Hepatocyte (in vitro differentiated cells): ENCODE data around the gene ALDOC. TPM values are rescaled to one million over a fixed set of nuclear protein-coding genes. Genes with fewer than 3 reads are reported as not detected.

ENCODE experiments used
- DNase-seq: peaks from one replicate; pipeline ENCODE4 v3.0.0-alpha.2; 2016; ENCODE audit warnings: low spot score
- H2AFZ ChIP-seq: fragments of 200-600 bp; sonication (generic); 2 replicates; pipeline ENCODE4 v1.6.0; 2016; ENCODE audit warnings: antibody characterized with exemption, mild to moderate bottlenecking
- H3K27ac ChIP-seq: fragments of 200-600 bp; sonication (generic); 2 replicates; pipeline ENCODE4 v1.5.1; 2016; ENCODE audit warnings: mild to moderate bottlenecking
- H3K27me3 ChIP-seq: fragments of 200-600 bp; sonication (generic); 2 replicates; pipeline ENCODE4 v1.6.1; 2016
- H3K36me3 ChIP-seq: fragments of 200-600 bp; sonication (generic); replicated peaks from 2 replicates; pipeline ENCODE4 v1.5.1; 2016; ENCODE audit warnings: low read depth; ENCODE audit not compliant: insufficient read depth
- H3K4me1 ChIP-seq: fragments of 200-600 bp; sonication (generic); 2 replicates; pipeline ENCODE4 v1.5.1; 2016; ENCODE audit warnings: mild to moderate bottlenecking, moderate library complexity; ENCODE audit not compliant: insufficient read depth
- H3K4me2 ChIP-seq: fragments of 200-600 bp; sonication (generic); 2 replicates; pipeline ENCODE4 v1.6.0; 2016
- H3K4me3 ChIP-seq: fragments of 200-600 bp; sonication (generic); 2 replicates; pipeline ENCODE4 v1.5.1; 2016; ENCODE audit warnings: mild to moderate bottlenecking
- H3K79me2 ChIP-seq: fragments of 200-600 bp; sonication (generic); 2 replicates; pipeline ENCODE4 v1.6.0; 2017; ENCODE audit warnings: mild to moderate bottlenecking
- H3K9me2 ChIP-seq: fragments of 200-600 bp; sonication (generic); replicated peaks from 2 replicates; pipeline ENCODE4 v1.6.0; 2017; ENCODE audit warnings: mild to moderate bottlenecking; ENCODE audit not compliant: insufficient read depth
- H3K9me3 ChIP-seq: fragments of 200-600 bp; sonication (generic); 2 replicates; pipeline ENCODE4 v1.5.1; 2016; ENCODE audit warnings: low read depth, mild to moderate bottlenecking
- H4K20me1 ChIP-seq: fragments of 200-600 bp; sonication (generic); 2 replicates; pipeline ENCODE4 v1.6.0; 2016; ENCODE audit warnings: mild to moderate bottlenecking; ENCODE audit not compliant: insufficient read depth, poor library complexity, severe bottlenecking
- EZH2 ChIP-seq: fragments of 200-600 bp; sonication (generic); IDR thresholded peaks from 2 replicates; pipeline ENCODE4 v1.6.1; 2016; ENCODE audit warnings: antibody characterized with exemption, mild to moderate bottlenecking, borderline replicate concordance
- EZH2phosphoT487 ChIP-seq: fragments of 200-600 bp; sonication (generic); IDR thresholded peaks from one replicate; pipeline ENCODE4 v1.6.1; 2018; ENCODE audit warnings: antibody characterized with exemption, mild to moderate bottlenecking, low read depth, moderate library complexity; ENCODE audit not compliant: unreplicated experiment, severe bottlenecking
- WGBS: methylation state at CpG from one replicate; pipeline ENCODE4 v1.1.6; 2016; ENCODE audit warnings: low lambda C conversion rate; ENCODE audit errors: missing lambda C conversion rate; 5-methylcytosine and 5-hydroxymethylcytosine counted together
- polyA plus RNA-seq: library from polyadenylated mRNA; unstranded; fragments of >200 nt; fragmentation: Nextera tagmentation; extraction: Ambion mirVana; gene quantifications from 2 replicates; pipeline ENCODE4 v1.2.1, GENCODE V29; 2016
- total RNA-seq: library from RNA; depleted of rRNA; stranded (reverse); fragments of >200 nt; gene quantifications from 2 replicates; pipeline ENCODE4 v1.2.3, GENCODE V29; 2014
- TF ChIP-seq, protein P1 (sequence below): fragments of 200-600 bp; sonication (generic); IDR thresholded peaks from 2 replicates; pipeline ENCODE4 v1.5.1; 2016; ENCODE audit warnings: antibody characterized with exemption, mild to moderate bottlenecking; ENCODE audit not compliant: poor library complexity

Gene ALDOC
- total and polyA plus RNA-seq, 2 experiments from 2014 or later = 14.9 to 31.8 TPM

DNA sequence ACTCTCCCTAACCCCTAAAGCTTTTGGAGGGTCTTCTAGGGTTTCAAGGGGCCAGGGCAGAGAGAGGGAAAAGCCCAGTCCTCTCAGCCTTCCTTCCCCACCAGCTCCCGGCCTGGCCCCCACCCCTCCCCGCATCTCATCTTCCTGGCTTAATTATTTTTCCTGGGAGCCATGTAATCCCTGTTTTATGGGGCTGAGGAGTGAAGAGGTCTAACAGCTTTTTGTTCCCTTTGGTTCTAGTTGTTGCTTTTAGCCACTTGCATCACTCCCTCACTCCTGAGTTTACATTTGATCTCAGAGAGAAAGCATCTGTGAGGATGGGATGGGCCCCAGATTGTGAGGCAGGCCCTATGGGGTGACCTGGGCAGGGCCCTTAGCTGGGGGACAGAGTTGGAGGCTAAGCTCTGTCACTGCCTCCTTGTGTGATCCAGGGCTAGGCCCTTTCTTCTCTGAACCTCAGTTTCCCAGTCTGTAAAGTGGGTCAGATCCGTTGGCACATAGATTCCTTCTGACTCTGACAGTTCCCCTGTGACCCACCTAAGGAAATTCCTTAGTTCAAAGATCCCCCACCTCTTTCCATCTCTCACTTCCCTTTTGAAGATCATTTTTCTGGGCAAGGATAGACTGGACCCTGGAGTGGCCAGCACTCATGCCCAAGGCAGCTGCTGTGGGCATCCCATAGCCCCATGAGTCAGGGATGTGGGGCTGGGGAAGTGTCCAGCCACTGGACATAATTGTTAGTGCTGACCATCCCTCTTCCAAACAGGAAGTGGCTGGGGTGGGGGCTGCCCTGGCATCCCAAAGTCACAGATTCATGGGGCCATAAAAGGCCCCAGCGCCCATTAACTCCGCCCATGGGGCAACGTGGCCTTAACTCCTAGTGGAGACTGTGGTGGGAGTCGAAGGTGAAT lies 44.4 kb downstream of the ALDOC start:
- Histone ChIP-seq H3K36me3 (no peaks in the 10 kb centered on the region), H3K79me2 (no peaks in the 10 kb centered on the region), H3K4me3 (no peak overlapping the region), H3K9me2 (no peaks in the 10 kb centered on the region), H3K4me2 (no peak overlapping the region), H2AFZ (no peak overlapping the region), H4K20me1 (no peaks in the 10 kb centered on the region), H3K9me3 (no peaks in the 10 kb centered on the region), H3K27ac (no peak overlapping the region), H3K4me1 (peaks cover 4% of the 10 kb centered on the region), H3K27me3 (no peaks in the 10 kb centered on the region)
- DNase-seq = no peak
- no peak for TF ChIP-seq EZH2phosphoT487
- no peak for TF ChIP-seq EZH2
- TF ChIP-seq, protein P1, sequence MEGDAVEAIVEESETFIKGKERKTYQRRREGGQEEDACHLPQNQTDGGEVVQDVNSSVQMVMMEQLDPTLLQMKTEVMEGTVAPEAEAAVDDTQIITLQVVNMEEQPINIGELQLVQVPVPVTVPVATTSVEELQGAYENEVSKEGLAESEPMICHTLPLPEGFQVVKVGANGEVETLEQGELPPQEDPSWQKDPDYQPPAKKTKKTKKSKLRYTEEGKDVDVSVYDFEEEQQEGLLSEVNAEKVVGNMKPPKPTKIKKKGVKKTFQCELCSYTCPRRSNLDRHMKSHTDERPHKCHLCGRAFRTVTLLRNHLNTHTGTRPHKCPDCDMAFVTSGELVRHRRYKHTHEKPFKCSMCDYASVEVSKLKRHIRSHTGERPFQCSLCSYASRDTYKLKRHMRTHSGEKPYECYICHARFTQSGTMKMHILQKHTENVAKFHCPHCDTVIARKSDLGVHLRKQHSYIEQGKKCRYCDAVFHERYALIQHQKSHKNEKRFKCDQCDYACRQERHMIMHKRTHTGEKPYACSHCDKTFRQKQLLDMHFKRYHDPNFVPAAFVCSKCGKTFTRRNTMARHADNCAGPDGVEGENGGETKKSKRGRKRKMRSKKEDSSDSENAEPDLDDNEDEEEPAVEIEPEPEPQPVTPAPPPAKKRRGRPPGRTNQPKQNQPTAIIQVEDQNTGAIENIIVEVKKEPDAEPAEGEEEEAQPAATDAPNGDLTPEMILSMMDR = no peak
- WGBS = 79% methylated on average over 7 of the region's 7 CpGs

DNA sequence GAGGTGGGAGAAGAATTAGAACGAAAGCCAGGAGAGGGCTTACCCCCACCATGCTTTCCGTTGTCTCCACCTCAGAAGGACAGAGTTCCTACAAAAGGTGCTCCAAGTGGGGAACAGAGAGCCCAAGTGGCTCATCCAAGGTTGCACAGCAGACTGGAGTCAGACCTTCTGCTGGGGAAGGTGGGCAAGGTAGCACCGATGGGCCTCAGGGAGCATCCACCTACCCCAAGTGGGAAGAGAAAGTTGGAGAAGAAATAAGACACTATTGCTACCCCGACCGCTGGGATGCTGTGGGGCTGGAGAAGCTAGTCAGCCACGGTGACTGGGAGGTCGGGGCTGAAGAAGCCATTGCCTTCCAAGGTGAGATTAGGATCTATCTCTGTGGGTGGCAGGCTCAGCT lies 45.8 kb downstream of the ALDOC start:
- no peak overlapping the region for H3K4me3 ChIP-seq
- DNase-seq = no peak
- 79% methylated on average over 7 of the region's 7 CpGs for WGBS

DNA sequence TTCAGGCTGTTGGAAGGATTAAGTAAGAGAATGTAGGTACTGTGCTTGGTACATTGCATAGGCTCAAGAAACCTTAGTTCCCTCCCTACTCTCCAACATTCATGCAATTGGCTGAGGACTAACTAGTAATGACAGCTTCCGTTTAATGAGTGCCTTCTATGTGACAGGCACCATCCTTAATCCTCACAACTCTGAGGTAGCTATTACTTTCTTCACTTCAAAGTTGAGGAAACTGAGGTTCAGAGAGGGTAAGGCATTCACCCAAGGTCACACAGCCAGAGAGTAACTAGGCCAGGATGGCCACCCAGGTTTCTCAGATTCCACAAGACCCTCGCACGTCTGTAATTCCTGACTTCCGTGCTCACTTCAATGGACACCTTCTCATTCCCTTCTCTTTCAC lies 46.4 kb downstream of the ALDOC start:
- no peak overlapping the region for H3K4me3 ChIP-seq

More for the DNA sequence above, 45.8 kb downstream of the ALDOC start:
- Histone ChIP-seq H3K9me2 (no peaks in the 10 kb centered on the region), H3K9me3 (no peaks in the 10 kb centered on the region), H2AFZ (no peak overlapping the region), H3K4me2 (no peak overlapping the region), H4K20me1 (no peaks in the 10 kb centered on the region), H3K36me3 (no peaks in the 10 kb centered on the region), H3K27me3 (no peaks in the 10 kb centered on the region), H3K4me1 (peaks cover 5% of the 10 kb centered on the region), H3K27ac (no peak overlapping the region), H3K79me2 (no peaks in the 10 kb centered on the region)
- TF ChIP-seq, protein P1 = no peak
- TF ChIP-seq EZH2 (no peak), EZH2phosphoT487 (no peak)

More for the DNA sequence above, 46.4 kb downstream of the ALDOC start:
- Histone ChIP-seq H3K4me1 (peaks cover 12% of the 10 kb centered on the region), H3K27me3 (no peaks in the 10 kb centered on the region), H3K9me2 (no peaks in the 10 kb centered on the region), H4K20me1 (no peaks in the 10 kb centered on the region), H3K79me2 (no peaks in the 10 kb centered on the region), H2AFZ (no peak overlapping the region), H3K4me2 (no peak overlapping the region), H3K9me3 (no peaks in the 10 kb centered on the region), H3K36me3 (no peaks in the 10 kb centered on the region), H3K27ac (no peak overlapping the region)
- WGBS = 88% methylated on average over 4 of the region's 4 CpGs
- TF ChIP-seq, protein P1 = no peak
- TF ChIP-seq EZH2phosphoT487 = no peak
- TF ChIP-seq EZH2 = no peak
- DNase-seq = no peak
